H1 (cell line): Measurements from ENCODE around the gene MGAT4B. TPM values are rescaled to one million over a fixed set of nuclear protein-coding genes. Genes with fewer than 3 reads are reported as not detected.

Experiments
- CTCF ChIA-PET: fragments of 300-600 bp; sonication (Branson Sonifier 250); formaldehyde crosslinking; loops from one replicate; lab custom pipeline; 2021; ENCODE audit not compliant: partially characterized antibody; lab: Charles Lee
- POLR2A ChIA-PET: fragments of 300-600 bp; sonication (Branson Sonifier 250); formaldehyde crosslinking; loops from one replicate; lab custom pipeline; 2021; ENCODE audit warnings: inconsistent platforms; ENCODE audit not compliant: partially characterized antibody; lab: Charles Lee
- DNase-seq, 2 experiments: peaks; one replicate each; pipeline versions ENCODE4 v3.0.0 to v3.0.0-alpha.2; 2010 to 2022; ENCODE audit warnings: low spot score in 2 of 2, low read depth in 1 of 2, mixed read lengths in 1 of 2
- FAIRE-seq: peaks from 2 replicates; lab custom pipeline; 2011; peaks lifted over from hg19 to GRCh38; lab: Jason Lieb, UNC
- H2AFZ ChIP-seq: 2 replicates; pipeline ENCODE4 v1.8.1; 2012; ENCODE audit warnings: low read length, inconsistent platforms
- H2AK5ac ChIP-seq: 2 replicates; pipeline ENCODE4 v1.6.1; 2013; ENCODE audit warnings: low read depth, low read length
- H2BK120ac ChIP-seq: replicated peaks from 2 replicates; pipeline ENCODE3; 2013; ENCODE audit warnings: low read depth, low read length, inconsistent platforms
- H2BK12ac ChIP-seq: 2 replicates; pipeline ENCODE4 v1.6.1; 2013; ENCODE audit warnings: low read depth, low read length
- H2BK15ac ChIP-seq: 2 replicates; pipeline ENCODE4 v1.6.1; 2013; ENCODE audit warnings: low read length
- H2BK20ac ChIP-seq: 2 replicates; pipeline ENCODE4 v1.6.1; 2013; ENCODE audit warnings: low read length
- H2BK5ac ChIP-seq: 2 replicates; pipeline ENCODE4 v1.6.1; 2013; ENCODE audit warnings: low read depth, low read length
- H3K14ac ChIP-seq: 2 replicates; pipeline ENCODE4 v1.6.1; 2013; ENCODE audit warnings: inconsistent platforms; ENCODE audit not compliant: insufficient read length
- H3K18ac ChIP-seq: 2 replicates; pipeline ENCODE4 v1.6.1; 2013; ENCODE audit warnings: low read length; ENCODE audit errors: extremely low read depth
- H3K23ac ChIP-seq: 2 replicates; pipeline ENCODE4 v1.6.1; 2013; ENCODE audit warnings: inconsistent platforms; ENCODE audit not compliant: insufficient read length
- H3K23me2 ChIP-seq: 2 replicates; pipeline ENCODE4 v1.6.1; 2013; ENCODE audit warnings: low read depth, low read length
- H3K27ac ChIP-seq: 2 replicates; pipeline ENCODE4 v1.6.1; 2011; ENCODE audit warnings: low read depth, low read length, inconsistent platforms
- H3K27me3 ChIP-seq, 4 experiments: replicated peaks in 1 of 4; 1 replicate in 1 of 4; 2 replicates in 3 of 4; pipeline versions ENCODE4 v1.6.1 to v1.8.1; 2011 to 2013; ENCODE audit warnings: low read length in 3 of 4, mild to moderate bottlenecking in 3 of 4, inconsistent platforms in 2 of 4, mixed read lengths in 2 of 4, moderate library complexity in 1 of 4; ENCODE audit not compliant: control insufficient read depth in 3 of 4, insufficient read depth in 3 of 4; ENCODE audit errors: extremely low read depth in 1 of 4
- H3K36me3 ChIP-seq, 4 experiments: 2 replicates each; pipeline versions ENCODE4 v1.6.1 to v1.8.1; 2011 to 2013; ENCODE audit warnings: mild to moderate bottlenecking in 4 of 4, low read length in 3 of 4, moderate library complexity in 2 of 4, control low read depth in 1 of 4, inconsistent platforms in 1 of 4; ENCODE audit not compliant: insufficient read depth in 4 of 4, control insufficient read depth in 2 of 4
- H3K4ac ChIP-seq: replicated peaks from 2 replicates; pipeline ENCODE3; 2013; ENCODE audit warnings: low read length, low read depth, mixed read lengths, inconsistent platforms; ENCODE audit not compliant: insufficient read length
- H3K4me1 ChIP-seq, 4 experiments: replicated peaks in 1 of 4; 1 replicate in 1 of 4; 2 replicates in 3 of 4; pipeline versions ENCODE4 v1.6.1 to v1.8.1; 2011 to 2013; ENCODE audit warnings: low read length in 3 of 4, inconsistent platforms in 2 of 4, mixed read lengths in 1 of 4; ENCODE audit not compliant: insufficient read depth in 4 of 4, control insufficient read depth in 3 of 4
- H3K4me2 ChIP-seq, 2 experiments: 2 replicates each; pipeline versions ENCODE4 v1.6.1 to v1.8.1; 2011 to 2013; ENCODE audit warnings: low read depth in 2 of 2, low read length in 2 of 2, control low read depth in 1 of 2, inconsistent platforms in 1 of 2, mild to moderate bottlenecking in 1 of 2; ENCODE audit not compliant: insufficient read depth in 1 of 2
- H3K4me3 ChIP-seq, 4 experiments: fragments of 200-600, 300-600 bp in 1 of 4; sonication (generic), shearing (Covaris generic), sonication (Bioruptor Twin) in 1 of 4; 2 replicates each; pipeline versions ENCODE4 v1.5.1 to v1.8.1; 2011 to 2016; ENCODE audit warnings: low read length in 4 of 4, low read depth in 3 of 4, control low read depth in 2 of 4, inconsistent platforms in 2 of 4, mild to moderate bottlenecking in 2 of 4, mixed read lengths in 1 of 4, moderate library complexity in 1 of 4; ENCODE audit not compliant: insufficient read depth in 2 of 4; ENCODE audit errors: extremely low read depth in 1 of 4
- H3K56ac ChIP-seq: replicated peaks from 2 replicates; pipeline ENCODE3; 2013; ENCODE audit warnings: low read depth, mild to moderate bottlenecking, mixed read lengths, low read length, inconsistent platforms; ENCODE audit not compliant: insufficient read length
- H3K79me1 ChIP-seq: 2 replicates; pipeline ENCODE4 v1.6.1; 2013; ENCODE audit warnings: low read depth, low read length, control low read depth
- H3K79me2 ChIP-seq, 2 experiments: 2 replicates each; pipeline versions ENCODE4 v1.6.1 to v1.8.1; 2012 to 2013; ENCODE audit warnings: low read length in 2 of 2, mild to moderate bottlenecking in 2 of 2, inconsistent platforms in 1 of 2; ENCODE audit not compliant: insufficient read depth in 2 of 2, control insufficient read depth in 1 of 2
- H3K9ac ChIP-seq, 4 experiments: replicated peaks in 1 of 4; 1 replicate in 1 of 4; 2 replicates in 3 of 4; pipeline versions ENCODE4 v1.6.1 to v1.8.1; 2011 to 2013; ENCODE audit warnings: low read depth in 3 of 4, low read length in 3 of 4, control low read depth in 2 of 4, mild to moderate bottlenecking in 2 of 4, moderate library complexity in 2 of 4, inconsistent platforms in 1 of 4; ENCODE audit errors: extremely low read depth in 1 of 4
- H3K9me3 ChIP-seq, 2 experiments: 2 replicates each; pipeline versions ENCODE4 v1.6.1 to v1.8.1; 2012 to 2013; ENCODE audit warnings: mild to moderate bottlenecking in 2 of 2, moderate library complexity in 2 of 2, control low read depth in 1 of 2, inconsistent platforms in 1 of 2, low read depth in 1 of 2, low read length in 1 of 2, mixed read lengths in 1 of 2; ENCODE audit not compliant: insufficient read depth in 2 of 2
- H4K20me1 ChIP-seq, 2 experiments: replicated peaks in 1 of 2; 2 replicates each; pipeline versions ENCODE3 to v1.8.1; 2011 to 2013; ENCODE audit warnings: inconsistent platforms in 2 of 2, low read length in 2 of 2, mild to moderate bottlenecking in 1 of 2; ENCODE audit not compliant: insufficient read depth in 2 of 2, control insufficient read depth in 1 of 2
- H4K5ac ChIP-seq: 2 replicates; pipeline ENCODE4 v1.6.1; 2013; ENCODE audit warnings: low read length, low read depth, mixed read lengths, inconsistent platforms; ENCODE audit not compliant: insufficient read length
- H4K8ac ChIP-seq: 2 replicates; pipeline ENCODE4 v1.8.0; 2013; ENCODE audit warnings: mild to moderate bottlenecking, moderate library complexity, low read length, inconsistent platforms; ENCODE audit not compliant: insufficient read depth; ENCODE audit errors: extremely low read depth
- H4K91ac ChIP-seq: replicated peaks from 2 replicates; pipeline ENCODE3; 2013; ENCODE audit warnings: low read length, mixed read lengths, inconsistent platforms; ENCODE audit not compliant: insufficient read length
- CEBPB ChIP-seq: IDR thresholded peaks from 2 replicates; pipeline ENCODE4 v1.6.1; 2012; ENCODE audit warnings: low read depth, low read length
- EGR1 ChIP-seq: IDR thresholded peaks from 2 replicates; pipeline ENCODE4 v1.6.1; 2011; ENCODE audit warnings: low read depth, low read length, borderline replicate concordance
- EZH2 ChIP-seq: fragments of 200-600 bp; sonication (generic); IDR thresholded peaks from 2 replicates; pipeline ENCODE4 v1.7.1; 2012; ENCODE audit warnings: low read depth, mild to moderate bottlenecking, moderate library complexity, low read length, inconsistent platforms; ENCODE audit not compliant: severe bottlenecking
- KDM1A ChIP-seq: fragments of 200-600, 300-600 bp; sonication (generic); IDR thresholded peaks from 2 replicates; pipeline ENCODE4 v1.7.1; 2016; ENCODE audit warnings: mild to moderate bottlenecking, low read length, borderline replicate concordance
- POLR2A ChIP-seq, 2 experiments: IDR thresholded peaks; 1 replicate in 1 of 2; 2 replicates in 1 of 2; pipeline ENCODE4 v1.6.1; 2011; ENCODE audit warnings: low read depth in 2 of 2, low read length in 2 of 2, mild to moderate bottlenecking in 2 of 2; ENCODE audit errors: control extremely low read depth in 1 of 2
- POU5F1 ChIP-seq: IDR thresholded peaks from 2 replicates; pipeline ENCODE4 v1.6.1; 2011; ENCODE audit warnings: low read depth, mild to moderate bottlenecking, low read length, moderate library complexity
- SAP30 ChIP-seq: fragments of 300-600 bp; sonication (generic); IDR thresholded peaks from 2 replicates; pipeline ENCODE4 v1.7.1; 2012; ENCODE audit warnings: low read length, moderate library complexity, mild to moderate bottlenecking, inconsistent platforms; ENCODE audit not compliant: insufficient read depth, insufficient replicate concordance
- SIRT6 ChIP-seq: IDR thresholded peaks from one replicate; pipeline ENCODE4 v1.7.1; 2012; ENCODE audit warnings: low read length, inconsistent platforms
- SP4 ChIP-seq: IDR thresholded peaks from 2 replicates; pipeline ENCODE4 v1.6.1; 2012; ENCODE audit warnings: low read length, inconsistent platforms
- WGBS, 2 experiments: shearing (Covaris generic) in 1 of 2; methylation state at CpG; one replicate each; pipeline versions ENCODE4 v1.1.6 to v1.1.7; 2013 to 2015; ENCODE audit warnings: low lambda C conversion rate in 2 of 2, mixed read lengths in 2 of 2, inconsistent platforms in 1 of 2, low coverage in 1 of 2, missing lambda C conversion rate in 1 of 2; ENCODE audit not compliant: insufficient replicate concordance in 2 of 2, insufficient coverage in 1 of 2, insufficient read length in 1 of 2; ENCODE audit errors: extremely low coverage in 1 of 2, missing lambda C conversion rate in 1 of 2; 5-methylcytosine and 5-hydroxymethylcytosine counted together
- polyA plus RNA-seq, 7 experiments: library from polyadenylated mRNA; depleted of rRNA in 3 of 7; stranded (reverse) in 5 of 7; unstranded in 2 of 7; fragments of >200 nt in 5 of 7; fragments of 200-250 nt in 2 of 7; gene quantifications; 1 replicate in 5 of 7; 2 replicates in 1 of 7; 4 replicates in 1 of 7; pipeline versions ENCODE4 v1.2.1 to v1.2.3, GENCODE V29; 2011 to 2013; ENCODE audit warnings: missing spikeins in 2 of 7, mixed read lengths in 2 of 7
- total RNA-seq: library from RNA; stranded (reverse); fragmentation: NEBNext Ultra II Directional; extraction: Animal tissue kit (Norgen Biotek cat#: 25700); gene quantifications from 2 replicates; pipeline ENCODE4 v1.2.1, GENCODE V29; 2021
- TF ChIP-seq, protein P1 (sequence below): IDR thresholded peaks from 2 replicates; pipeline ENCODE4 v1.6.1; 2011; ENCODE audit warnings: low read depth, mild to moderate bottlenecking, low read length; ENCODE audit not compliant: insufficient read depth

The MGAT4B gene
- total and polyA plus RNA-seq, 2 of the 8 experiments (the other 6 are each of a cell fraction or from before 2014, with no cell fraction given) = 116 to 128 TPM

- TF ChIP-seq POU5F1 (no peak), SP4 (no peak), SIRT6 (no peak), KDM1A (no peak), POLR2A (IDR thresholded peaks at IDR 0.05; ENCODE audit: control extremely low read depth in 1 of 2, low read depth in 2 of 2, low read length in 2 of 2) (no peak), EZH2 (no peak), CEBPB (no peak), EGR1 (no peak), SAP30 (no peak)
- TF ChIP-seq, protein P1, sequence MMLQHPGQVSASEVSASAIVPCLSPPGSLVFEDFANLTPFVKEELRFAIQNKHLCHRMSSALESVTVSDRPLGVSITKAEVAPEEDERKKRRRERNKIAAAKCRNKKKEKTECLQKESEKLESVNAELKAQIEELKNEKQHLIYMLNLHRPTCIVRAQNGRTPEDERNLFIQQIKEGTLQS = no peak
- TF ChIP-seq, all 59 proteins: peak for 0
- H3K23me2 ChIP-seq = peaks cover 7% of the 10 kb centered on the region
- H3K36me3 ChIP-seq = peaks cover 12 to 31% (median 27%) of the 10 kb centered on the region in 4 experiments
- H3K27me3 ChIP-seq = no peaks in the 10 kb centered on the region
- H3K9me3 ChIP-seq = no peaks in the 10 kb centered on the region
- no peak overlapping the region for H3K9ac ChIP-seq
- no peak overlapping the region for H2BK20ac ChIP-seq
- peaks cover 0 to 11% of the 10 kb centered on the region in 2 experiments; a peak in 2 of 4 replicates for H3K79me2 ChIP-seq
- WGBS, 2 experiments = 88% methylated on average over 5 of the region's 5 CpGs; no CpG with 5 or more reads in 1 of the 2 experiments
- H4K91ac ChIP-seq = no peak overlapping the region
- no peak overlapping the region; the same call in 1 of the 2 replicates for H2BK5ac ChIP-seq
- H3K4me1 ChIP-seq = peaks cover 0 to 32% (median 30%) of the 10 kb centered on the region in 4 experiments; a peak in 6 of 7 replicates
- H3K79me1 ChIP-seq = peaks cover 6% of the 10 kb centered on the region; the same call in 1 of the 2 replicates
- DNase-seq (no peak), FAIRE-seq (no peak)
- ChIA-PET CTCF (interaction anchor here (1.0 to 1.5 kb wide), 3 partner anchors 28 to 37 kb away, joined by 3 to 5 read pairs (median 4); no protein-coding TSS in a partner anchor), POLR2A (interaction anchor here (16.9 kb wide), 1 partner anchor 17 kb away, joined by 207 read pairs; the partner anchor contains the start of gene SQSTM1)
- no peak overlapping the region for H3K4me3 ChIP-seq
- no peak overlapping the region for H4K5ac ChIP-seq
- no peak overlapping the region for H3K4me2 ChIP-seq
- no peak overlapping the region for H3K23ac ChIP-seq
- H2BK120ac ChIP-seq = no peak overlapping the region
- H2AK5ac ChIP-seq = no peak overlapping the region
- no peak overlapping the region for H2BK15ac ChIP-seq
- H4K20me1 ChIP-seq = peaks cover 12 to 28% of the 10 kb centered on the region in 2 experiments
- no peak overlapping the region for H2BK12ac ChIP-seq
- no peak overlapping the region for H3K27ac ChIP-seq
- H3K56ac ChIP-seq = no peak overlapping the region
- no peak overlapping the region for H4K8ac ChIP-seq
- no peak overlapping the region for H2AFZ ChIP-seq
- H3K14ac ChIP-seq = no peak overlapping the region
- H3K4ac ChIP-seq = no peak overlapping the region
- H3K18ac ChIP-seq = no peak overlapping the region
Measured at GRCh38 chr5:179799644-179799973, 7.1 kb downstream of the MGAT4B start.
